HepG2 (cell line): ENCODE results near the gene CATSPERD.

ENCODE experiments used
- ELF4 ChIP-seq: sonication (generic); formaldehyde crosslinking; IDR thresholded peaks from 2 replicates; pipeline ENCODE4 v1.5.0; 2020; ENCODE audit warnings: missing genetic modification reagents, mild to moderate bottlenecking, moderate library complexity, borderline replicate concordance
- GTF2F1 ChIP-seq: fragments of 150-350 bp; IDR thresholded peaks from 2 replicates; pipeline ENCODE4 v1.6.1; 2014; ENCODE audit warnings: low read length
- NR2C2 ChIP-seq: sonication (generic); formaldehyde crosslinking; IDR thresholded peaks from 2 replicates; pipeline ENCODE4 v1.4.0; 2020; ENCODE audit warnings: missing genetic modification reagents, mild to moderate bottlenecking, moderate library complexity, borderline replicate concordance
- RBAK ChIP-seq: sonication (generic); formaldehyde crosslinking; IDR thresholded peaks from 2 replicates; pipeline ENCODE4 v1.5.1; 2020; ENCODE audit warnings: mild to moderate bottlenecking, missing genetic modification reagents
- ZNF530 ChIP-seq: sonication (generic); formaldehyde crosslinking; IDR thresholded peaks from 2 replicates; pipeline ENCODE4 v1.5.0; 2020; ENCODE audit warnings: low read depth, mild to moderate bottlenecking, missing genetic modification reagents

DNA sequence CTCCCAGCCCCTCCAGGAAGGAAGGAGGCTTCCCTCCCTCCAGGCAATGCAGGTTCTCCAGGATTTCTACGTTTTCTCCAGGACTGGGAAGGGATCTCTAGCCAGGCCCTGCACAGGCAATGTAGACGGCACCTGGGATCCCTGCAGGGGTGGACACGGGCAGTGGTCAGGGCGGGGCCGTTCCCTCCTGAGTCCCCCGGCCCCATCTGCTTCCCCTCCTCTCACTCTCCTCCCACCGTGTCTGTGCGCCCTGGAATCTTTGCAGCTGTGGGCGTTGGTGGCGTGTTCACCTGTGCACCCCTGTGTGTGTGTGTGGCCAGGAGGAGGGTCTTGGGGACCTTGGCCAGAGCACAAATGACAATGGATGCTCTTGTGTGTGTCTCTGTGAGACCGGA is 94.4 kb downstream of the CATSPERD start:
- TF ChIP-seq GTF2F1 (no peak), RBAK (CRISPR knock-in tag) (no peak), ELF4 (CRISPR knock-in tag) (no peak), ZNF530 (CRISPR knock-in tag) (no peak), NR2C2 (no peak)
